Endothelial cell (in vitro differentiated cells): ENCODE results near the gene CBFA2T3. TPM values are rescaled to one million over a fixed set of nuclear protein-coding genes. Genes with fewer than 3 reads are reported as not detected.

Source experiments
- DNase-seq: peaks from one replicate; pipeline ENCODE4 v3.0.0; 2021; ENCODE audit warnings: low spot score
- H3K27ac Mint-ChIP-seq: one replicate; pipeline ENCODE4 v1.8.0; 2021; ENCODE audit warnings: mixed read lengths, inconsistent platforms; ENCODE audit not compliant: unreplicated experiment
- H3K27me3 Mint-ChIP-seq: one replicate; pipeline ENCODE4 v1.8.0; 2021; ENCODE audit warnings: mild to moderate bottlenecking, moderate library complexity, mixed read lengths, inconsistent platforms; ENCODE audit not compliant: unreplicated experiment
- H3K36me3 Mint-ChIP-seq: one replicate; pipeline ENCODE4 v1.8.0; 2021; ENCODE audit warnings: mild to moderate bottlenecking, low read depth, mixed read lengths, inconsistent platforms; ENCODE audit not compliant: unreplicated experiment
- H3K4me1 Mint-ChIP-seq: one replicate; pipeline ENCODE4 v1.8.0; 2021; ENCODE audit warnings: mild to moderate bottlenecking, mixed read lengths, inconsistent platforms; ENCODE audit not compliant: unreplicated experiment
- H3K4me3 Mint-ChIP-seq: one replicate; pipeline ENCODE4 v1.8.0; 2021; ENCODE audit warnings: mild to moderate bottlenecking, mixed read lengths, inconsistent platforms; ENCODE audit not compliant: unreplicated experiment
- H3K9me3 Mint-ChIP-seq: one replicate; pipeline ENCODE4 v1.8.0; 2021; ENCODE audit warnings: mixed read lengths, inconsistent platforms; ENCODE audit not compliant: unreplicated experiment
- CTCF ChIP-seq: fragments of 200-600 bp; sonication (generic); IDR thresholded peaks from one replicate; pipeline ENCODE4 v1.5.0; 2021; ENCODE audit warnings: antibody characterized with exemption; ENCODE audit not compliant: unreplicated experiment
- total RNA-seq: library from RNA; stranded (reverse); fragmentation: NEBNext Ultra II Directional; extraction: Animal tissue kit (Norgen Biotek cat#: 25700); gene quantifications from one replicate; pipeline ENCODE4 v1.2.1, GENCODE V29; 2021; ENCODE audit not compliant: unreplicated experiment

CBFA2T3 gene
- total RNA-seq, 1 donor from 2014 or later, result 1.6 TPM

- Mint-ChIP-seq H3K27ac (no peak overlapping the region), H3K4me3 (no peak overlapping the region), H3K9me3 (no peaks in the 10 kb centered on the region), H3K27me3 (peaks cover 14% of the 10 kb centered on the region), H3K36me3 (no peaks in the 10 kb centered on the region), H3K4me1 (no peaks in the 10 kb centered on the region)
- no peak for TF ChIP-seq CTCF
- peak; percentile 19 for DNase-seq
Measured at GRCh38 chr16:88888057-88888456, 89.0 kb downstream of the CBFA2T3 start.

- no peaks in the 10 kb centered on the region for H3K4me1 Mint-ChIP-seq
- no peak for DNase-seq
- H3K36me3 Mint-ChIP-seq, result no peaks in the 10 kb centered on the region
- H3K27ac Mint-ChIP-seq, result no peak overlapping the region
- H3K27me3 Mint-ChIP-seq, result peaks cover 14% of the 10 kb centered on the region
- no peak for TF ChIP-seq CTCF
- no peaks in the 10 kb centered on the region for H3K9me3 Mint-ChIP-seq
- no peak overlapping the region for H3K4me3 Mint-ChIP-seq
Measured at GRCh38 chr16:88886845-88887521, 90.0 kb downstream of the CBFA2T3 start.

GRCh38 chr16:88886420-88886844 lies 90.6 kb downstream of the CBFA2T3 start:
- Mint-ChIP-seq H3K27ac (no peak overlapping the region), H3K4me1 (no peaks in the 10 kb centered on the region), H3K27me3 (peaks cover 11% of the 10 kb centered on the region), H3K36me3 (no peaks in the 10 kb centered on the region), H3K4me3 (no peak overlapping the region), H3K9me3 (no peaks in the 10 kb centered on the region)
- no peak for DNase-seq
- no peak for TF ChIP-seq CTCF

GRCh38 chr16:88885693-88886280 lies 91.2 kb downstream of the CBFA2T3 start:
- Mint-ChIP-seq H3K9me3 (no peaks in the 10 kb centered on the region), H3K4me1 (no peaks in the 10 kb centered on the region), H3K27me3 (peaks cover 7% of the 10 kb centered on the region), H3K4me3 (no peak overlapping the region), H3K27ac (no peak overlapping the region), H3K36me3 (no peaks in the 10 kb centered on the region)
- DNase-seq, result no peak
- TF ChIP-seq CTCF, result no peak

GRCh38 chr16:88884569-88885271 lies 92.3 kb downstream of the CBFA2T3 start:
- no peaks in the 10 kb centered on the region for H3K4me1 Mint-ChIP-seq
- H3K27ac Mint-ChIP-seq, result no peak overlapping the region
- no peak for TF ChIP-seq CTCF
- DNase-seq, result no peak
- H3K27me3 Mint-ChIP-seq, result peaks cover 6% of the 10 kb centered on the region
- H3K36me3 Mint-ChIP-seq, result no peaks in the 10 kb centered on the region
- H3K4me3 Mint-ChIP-seq, result no peak overlapping the region
- H3K9me3 Mint-ChIP-seq, result no peaks in the 10 kb centered on the region
